ENCODE data around the gene UGT2B7.
"Not testable (repeated sequence)": the region's sequence is repeated elsewhere in the genome, so short reads cannot be mapped to it uniquely, and the experiment has no call there.

The UGT2B7 gene

DNA sequence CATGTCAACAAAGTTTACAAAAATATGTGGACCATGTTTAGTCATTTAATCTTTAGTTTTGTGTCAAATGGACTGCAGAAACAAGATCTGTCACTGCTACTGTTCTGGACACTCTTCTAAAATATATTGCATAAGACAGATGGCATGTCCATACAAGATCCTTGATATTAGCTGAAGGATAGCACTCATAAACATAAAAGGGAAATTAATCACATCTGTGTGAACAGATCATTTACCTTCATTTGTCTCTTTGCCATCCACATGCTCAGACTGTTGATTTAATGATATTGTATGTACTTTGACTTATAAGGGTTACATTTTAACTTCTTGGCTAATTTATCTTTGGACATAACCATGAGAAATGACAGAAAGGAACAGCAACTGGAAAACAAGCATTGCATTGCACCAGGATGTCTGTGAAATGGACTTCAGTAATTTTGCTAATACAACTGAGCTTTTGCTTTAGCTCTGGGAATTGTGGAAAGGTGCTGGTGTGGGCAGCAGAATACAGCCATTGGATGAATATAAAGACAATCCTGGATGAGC lies at the start of gene UGT2B7:
Gene UGT2B7, plus strand, starts transcription at position 364 of the 546 bp plus-strand sequence. Its CDS starts 47 bp downstream, at position 411.
- DNase-seq, result no peak

DNA sequence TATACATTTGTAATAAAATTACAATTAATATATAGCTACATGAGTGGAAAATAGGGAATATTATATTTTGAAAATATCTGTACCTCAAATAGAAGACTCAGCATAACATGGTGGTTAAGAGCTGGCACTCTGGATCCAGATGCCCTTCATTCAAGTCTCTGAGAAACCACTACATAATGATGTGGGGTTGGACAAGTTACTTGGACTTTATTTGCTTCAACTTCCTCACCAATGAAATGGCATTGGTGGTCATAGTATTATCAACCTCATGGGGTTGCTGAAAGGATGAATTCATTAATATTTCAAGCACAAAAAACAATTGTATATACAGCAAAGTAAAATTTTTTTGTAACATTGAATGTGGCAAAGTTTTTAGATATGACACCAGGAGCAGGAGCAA lies 46.4 kb upstream of the UGT2B7 start:
- DNase-seq, result no peak

DNA sequence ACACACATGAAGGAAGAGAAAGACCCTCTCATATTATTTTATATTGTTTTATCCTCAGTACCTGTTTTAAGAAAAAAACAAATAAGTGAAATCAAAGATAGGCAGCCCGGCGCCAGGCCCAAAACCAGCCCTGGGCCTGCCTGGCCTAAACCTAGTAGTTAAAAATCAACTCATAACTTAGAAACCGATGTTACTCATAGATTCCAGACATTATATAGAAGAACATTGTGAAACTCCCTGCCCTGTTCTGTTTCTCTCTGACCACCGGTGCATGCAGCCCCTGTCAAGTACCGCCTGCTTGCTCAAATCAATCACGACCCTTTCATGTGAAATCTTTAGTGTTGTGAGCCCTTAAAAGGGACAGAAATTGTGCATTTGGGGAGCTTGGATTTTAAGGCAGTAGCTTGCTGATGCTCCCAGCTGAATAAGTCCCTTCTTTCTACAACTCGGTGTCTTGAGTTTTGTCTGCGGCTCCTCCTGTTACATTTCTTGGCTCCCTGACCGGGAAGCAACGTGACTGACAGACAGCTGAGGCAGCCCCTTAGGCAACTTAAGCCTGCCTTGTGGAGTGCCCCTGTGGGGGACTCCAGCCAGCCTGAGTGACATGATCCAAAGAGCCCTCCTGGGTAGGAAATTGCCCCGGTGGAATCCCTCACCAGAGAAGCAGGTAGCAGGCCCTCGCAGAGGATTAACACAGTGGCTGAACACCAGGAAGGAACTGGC lies 45.3 kb upstream of the UGT2B7 start:
- DNase-seq, result not testable (repeated sequence)

DNA sequence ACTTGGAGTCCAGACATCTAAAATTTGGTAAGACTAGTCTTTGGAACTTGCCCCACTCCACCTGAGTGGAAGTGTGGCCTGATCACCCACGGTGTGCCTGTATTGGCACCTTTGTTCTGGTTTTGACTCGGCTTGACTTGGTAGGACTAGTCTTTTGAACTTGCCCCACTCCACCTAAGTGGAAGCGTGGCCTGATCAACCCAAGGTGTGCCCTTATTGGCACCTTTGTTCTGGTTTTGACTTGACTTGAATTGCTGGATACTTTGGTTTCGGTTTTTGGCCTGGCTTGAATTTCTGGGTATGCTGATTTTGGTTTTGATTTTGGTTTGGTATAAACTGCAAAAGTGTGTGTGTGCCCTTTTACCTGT lies 44.7 kb upstream of the UGT2B7 start:
- DNase-seq, result no peak

DNA sequence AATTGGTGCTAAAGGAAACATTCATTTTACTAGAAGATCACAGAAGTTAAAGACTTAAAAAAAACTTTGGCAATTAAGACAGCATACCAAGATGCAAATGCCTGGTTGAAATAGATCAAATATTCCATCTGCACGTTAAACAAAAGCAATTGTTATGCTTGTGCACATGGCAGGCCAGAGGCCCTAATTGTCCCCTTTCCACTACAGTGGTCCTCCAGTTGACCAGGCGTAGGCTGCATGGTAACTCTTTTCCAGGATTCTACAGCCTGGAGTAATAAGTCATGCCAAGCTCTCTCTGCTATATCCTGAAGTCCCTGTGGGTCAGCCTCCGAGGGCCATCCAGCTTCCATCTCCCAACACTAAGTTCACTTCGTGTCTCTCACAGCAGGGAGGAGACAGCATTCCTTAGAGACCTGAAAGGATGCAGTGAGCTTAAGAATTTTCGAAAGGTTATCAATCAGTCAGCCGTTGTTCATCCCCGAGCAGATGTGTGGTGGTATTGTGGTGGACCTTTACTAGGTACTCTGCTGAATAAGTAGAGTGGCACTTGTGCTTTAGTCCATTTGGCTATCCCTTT lies 42.9 kb upstream of the UGT2B7 start:
- not testable (repeated sequence) for DNase-seq

DNA sequence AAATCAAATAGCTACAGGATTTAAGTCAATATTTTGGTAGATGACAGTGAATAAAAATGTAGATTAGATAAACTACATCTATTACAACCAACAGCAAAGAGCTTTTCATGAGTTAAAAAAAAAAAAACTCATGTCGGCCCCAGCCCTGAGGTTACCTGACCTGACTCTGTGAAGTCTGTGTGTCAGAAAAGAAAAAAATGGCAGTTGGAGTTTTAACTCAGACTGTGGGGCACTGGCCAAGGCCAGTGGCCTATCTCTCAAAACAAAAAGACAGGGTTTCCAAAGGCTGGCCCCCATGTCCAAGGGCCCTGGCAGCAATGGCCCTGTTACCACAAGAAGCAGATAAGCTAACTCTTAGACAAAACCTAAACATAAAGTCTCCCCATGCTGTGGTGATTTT lies 42.2 kb upstream of the UGT2B7 start:
- not testable (repeated sequence) for DNase-seq

DNA sequence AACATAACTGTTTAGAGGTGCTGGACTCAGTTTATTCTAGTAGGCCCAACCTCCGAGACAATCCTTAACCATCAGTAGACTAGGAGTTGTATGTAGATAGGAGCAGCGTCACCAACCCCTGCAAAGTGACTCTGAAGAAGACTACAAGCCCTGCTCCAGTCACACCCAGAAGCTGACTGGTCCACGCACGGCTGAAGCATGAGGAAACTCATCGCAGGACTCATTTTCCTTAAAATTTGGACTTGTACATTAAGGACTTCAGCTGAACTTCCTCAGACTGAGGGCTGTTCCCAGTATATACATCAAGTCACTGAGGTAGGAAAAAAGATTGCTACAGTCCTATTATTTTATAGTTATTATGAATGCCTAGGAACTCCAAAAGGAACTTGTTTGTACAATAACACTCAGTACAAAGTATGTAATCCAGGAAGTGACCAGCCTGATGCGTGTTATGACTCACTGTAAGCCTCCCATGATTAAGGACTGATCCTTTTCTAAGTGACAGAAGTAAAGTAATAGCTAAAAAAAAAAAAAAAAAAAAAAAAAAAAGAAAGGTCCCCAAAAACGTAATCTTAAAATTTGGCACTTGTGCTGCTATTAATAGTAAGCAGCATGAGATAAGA lies 41.6 kb upstream of the UGT2B7 start:
- DNase-seq, result no peak

DNA sequence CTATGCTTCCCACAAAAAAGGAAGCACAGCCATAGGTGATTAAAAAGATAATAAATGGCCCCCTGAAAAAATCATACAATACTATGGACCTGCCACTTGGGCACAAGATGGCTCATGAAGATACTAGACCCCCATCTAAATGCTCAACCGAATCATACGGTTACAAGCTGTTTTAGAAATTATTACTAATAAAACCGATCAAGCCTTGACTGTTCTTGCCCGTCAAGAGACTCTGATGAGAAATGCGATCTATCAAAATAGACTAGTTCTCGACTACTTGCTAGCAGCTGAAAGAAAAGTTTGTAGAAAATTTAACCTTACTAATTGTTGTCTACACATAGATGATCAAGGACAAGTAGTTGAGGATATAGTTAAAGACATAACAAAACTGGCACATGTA lies 40.1 kb upstream of the UGT2B7 start:
- DNase-seq, result no peak

DNA sequence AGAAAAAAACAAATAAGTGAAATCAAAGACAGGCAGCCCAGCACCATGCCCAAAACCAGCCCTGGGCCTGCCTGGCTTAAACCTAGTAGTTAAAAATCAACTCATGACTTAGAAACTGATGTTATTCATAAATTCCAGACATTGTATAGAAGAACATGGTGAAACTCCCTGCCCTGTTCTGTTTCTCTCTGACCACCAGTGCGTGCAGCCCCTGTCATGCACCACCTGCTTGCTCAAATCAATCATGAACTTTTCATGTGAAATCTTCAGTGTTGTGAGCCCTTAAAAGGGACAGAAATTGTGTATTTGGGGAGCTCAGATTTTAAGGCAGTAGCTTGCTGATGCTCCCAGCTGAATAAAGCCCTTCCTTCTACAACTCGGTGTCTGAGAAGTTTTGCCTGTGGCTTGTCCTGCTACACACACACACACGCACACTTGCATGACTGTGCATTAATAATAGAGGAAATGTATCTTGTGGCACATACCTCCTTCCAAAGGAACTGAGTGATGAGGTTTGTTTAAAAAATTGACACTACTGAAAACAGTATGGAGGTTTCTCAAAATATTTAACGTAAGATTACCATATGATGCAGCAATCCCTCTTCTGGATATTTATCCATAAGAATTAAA lies 39.2 kb upstream of the UGT2B7 start:
- no peak for DNase-seq

DNA sequence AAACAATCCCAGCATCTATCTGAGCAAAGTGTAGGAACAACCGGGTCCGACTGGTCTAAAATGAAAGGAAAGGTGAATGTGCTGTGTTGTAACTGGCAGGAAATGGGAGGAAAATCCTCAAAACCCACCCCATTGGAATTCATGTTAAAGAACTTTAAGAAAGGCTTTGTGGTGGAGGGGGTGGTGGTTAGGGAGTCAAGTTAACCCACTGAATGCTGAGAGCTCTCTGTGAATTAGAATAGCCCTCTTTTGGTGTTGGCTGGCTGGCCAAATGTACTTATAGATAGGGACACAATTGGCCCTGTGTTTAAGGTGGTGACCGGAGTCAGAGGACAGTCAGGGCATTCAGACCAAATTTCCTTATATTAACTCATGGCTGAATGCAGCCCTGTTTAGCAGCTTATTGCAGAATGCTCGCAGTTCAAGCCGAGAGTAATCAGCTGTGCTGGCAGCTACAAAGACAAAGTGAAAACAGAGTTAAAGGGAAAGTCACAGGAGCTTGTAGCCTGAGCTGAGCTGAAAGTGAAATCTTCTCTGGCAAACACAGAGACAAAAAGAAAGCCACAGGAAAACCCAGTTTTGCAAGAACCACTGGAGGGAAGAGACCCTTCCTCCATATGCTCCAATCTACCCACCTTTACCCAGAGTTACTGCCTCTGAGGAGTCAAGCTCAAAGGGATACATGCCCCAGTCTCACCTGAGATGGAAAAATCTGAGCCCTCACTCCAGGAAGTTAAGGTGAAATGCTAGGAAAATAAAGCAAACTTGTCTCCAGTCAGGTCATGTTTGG lies 38.5 kb upstream of the UGT2B7 start:
- DNase-seq, result no peak

DNA sequence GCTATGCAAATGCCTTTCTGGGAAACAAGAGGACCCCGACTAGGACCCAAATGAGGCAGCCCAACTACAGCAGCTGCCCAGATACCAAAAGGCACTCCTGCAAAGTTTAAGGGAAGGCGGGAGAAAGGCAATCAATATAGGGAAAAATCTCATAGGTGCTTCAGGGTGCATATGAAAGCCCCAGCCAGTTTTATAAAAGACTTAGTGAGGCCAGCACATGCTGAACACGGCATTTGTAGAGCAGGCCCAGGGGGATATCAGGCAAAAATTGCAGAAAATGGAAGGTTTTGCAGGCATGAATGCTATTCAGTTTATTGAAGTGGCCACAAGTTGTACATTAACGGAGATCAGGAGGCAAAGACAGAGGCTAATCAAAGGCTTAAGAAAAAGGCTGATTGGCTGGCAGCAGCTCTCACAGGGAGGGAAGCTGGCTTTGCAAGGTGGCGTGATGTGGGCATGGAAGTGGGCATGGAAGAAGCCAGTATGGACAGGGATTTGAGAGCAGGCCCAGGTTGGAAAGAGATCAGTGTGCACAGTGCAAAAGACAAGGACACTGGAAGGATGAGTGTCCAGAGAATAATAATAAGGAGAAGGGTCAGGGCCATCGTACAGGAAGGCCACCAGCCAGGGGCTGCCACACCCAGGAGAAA lies 37.7 kb upstream of the UGT2B7 start:
- DNase-seq, result no peak

DNA sequence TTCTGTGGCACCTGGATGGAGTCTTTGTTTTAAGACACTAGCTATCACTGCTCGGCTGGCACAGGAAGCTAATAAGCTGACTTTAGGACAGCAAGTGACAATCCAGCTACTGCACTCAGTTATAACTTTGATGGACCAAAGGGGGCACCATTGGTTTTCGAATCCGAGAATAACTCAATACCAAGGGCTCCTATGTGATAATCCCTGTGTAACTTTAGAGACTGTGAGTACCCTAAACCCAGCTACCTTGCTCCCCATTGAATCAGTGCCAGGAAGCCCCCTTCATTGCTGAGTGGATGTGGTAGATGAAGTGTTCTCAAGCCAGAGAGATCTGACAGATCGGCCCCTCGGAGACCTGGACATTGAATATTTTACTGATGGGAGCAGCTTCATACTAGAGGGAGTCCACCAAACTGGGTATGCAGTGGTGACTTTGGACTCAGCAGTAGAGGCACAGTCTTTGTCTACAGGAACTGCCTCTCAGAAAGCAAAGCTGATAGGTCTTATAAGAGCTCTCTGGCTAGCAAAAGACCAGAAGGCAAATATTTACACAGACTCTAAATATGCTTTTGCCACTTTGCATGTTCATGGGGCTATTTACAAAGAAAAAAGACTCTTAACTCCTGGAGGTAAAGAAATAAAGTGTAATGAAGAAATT lies 35.5 kb upstream of the UGT2B7 start:
- no peak for DNase-seq

DNA sequence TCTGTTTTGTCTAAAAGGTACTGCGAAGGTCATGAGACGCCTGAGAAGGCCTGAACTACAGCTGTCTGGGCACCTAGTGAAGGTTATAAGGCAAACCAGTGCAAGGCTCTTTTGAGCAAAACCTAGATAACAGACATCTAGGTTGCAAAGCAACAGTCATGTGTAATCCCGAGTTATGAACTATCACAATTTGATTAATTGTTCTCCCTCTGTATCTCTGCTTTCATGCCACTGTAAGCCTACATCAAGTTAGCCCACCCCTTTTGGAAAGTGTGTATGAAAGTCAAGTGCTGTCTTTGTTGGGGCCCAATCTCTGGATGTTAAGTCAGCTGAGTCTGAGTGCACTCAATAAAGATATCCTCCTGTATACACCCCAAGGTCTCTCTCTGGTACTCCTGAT lies 31.9 kb upstream of the UGT2B7 start:
- DNase-seq, result no peak

DNA sequence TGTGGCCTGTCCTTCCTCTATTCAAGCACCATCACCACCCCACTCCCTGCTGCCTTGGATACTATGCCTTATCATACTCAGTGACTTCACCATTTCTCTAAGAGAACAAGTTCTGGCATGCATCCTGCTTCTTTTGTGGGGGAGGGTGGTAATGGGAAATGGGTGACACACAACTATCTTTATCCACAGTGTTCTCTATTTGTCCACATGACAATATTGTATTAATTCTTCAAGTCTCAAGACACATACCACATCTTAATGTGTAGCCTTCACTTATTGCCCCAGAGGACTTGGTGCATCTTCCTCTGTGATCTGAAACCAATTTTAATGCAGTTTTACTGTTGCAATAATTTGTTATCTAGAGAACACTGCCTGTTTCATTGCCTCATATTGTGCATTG lies 29.3 kb upstream of the UGT2B7 start:
- DNase-seq, result no peak

DNA sequence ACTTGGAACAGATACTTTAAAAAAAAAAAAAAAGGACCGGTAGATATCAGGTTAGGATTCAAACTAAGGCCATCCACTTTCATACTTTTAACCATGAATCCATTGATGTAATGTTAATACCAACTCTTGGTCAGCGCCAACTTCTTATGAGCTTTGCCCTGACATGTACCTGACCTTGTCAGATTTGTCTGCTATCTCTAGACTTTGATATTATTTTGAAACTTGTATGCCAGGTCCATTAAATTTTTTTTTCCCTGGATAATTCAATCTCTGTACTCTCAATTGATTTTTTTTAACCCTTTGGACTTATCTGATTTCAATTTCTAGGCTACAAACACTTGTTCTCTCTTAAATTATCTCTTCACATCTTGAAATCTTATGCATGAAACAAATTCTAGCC lies 27.2 kb upstream of the UGT2B7 start:
- DNase-seq, result no peak

DNA sequence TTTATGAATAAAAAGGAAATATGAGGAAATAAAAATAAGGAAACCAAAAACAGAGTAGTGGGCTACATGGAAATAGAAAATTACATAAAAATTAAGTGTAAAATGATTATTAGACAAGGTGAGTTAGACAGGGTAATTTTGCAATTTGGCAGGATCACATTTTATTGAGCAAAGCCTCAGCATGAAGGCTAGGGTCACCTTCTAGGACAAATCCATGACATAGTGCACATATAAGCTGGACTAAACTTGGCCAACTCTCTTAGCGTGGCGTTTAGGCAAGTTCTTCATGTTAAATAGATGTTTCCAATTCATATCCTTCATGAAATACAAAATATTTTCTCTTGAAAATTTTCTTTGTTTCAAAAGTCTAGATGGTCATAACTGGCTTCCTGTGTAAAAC lies 25.7 kb upstream of the UGT2B7 start:
- DNase-seq, result no peak

DNA sequence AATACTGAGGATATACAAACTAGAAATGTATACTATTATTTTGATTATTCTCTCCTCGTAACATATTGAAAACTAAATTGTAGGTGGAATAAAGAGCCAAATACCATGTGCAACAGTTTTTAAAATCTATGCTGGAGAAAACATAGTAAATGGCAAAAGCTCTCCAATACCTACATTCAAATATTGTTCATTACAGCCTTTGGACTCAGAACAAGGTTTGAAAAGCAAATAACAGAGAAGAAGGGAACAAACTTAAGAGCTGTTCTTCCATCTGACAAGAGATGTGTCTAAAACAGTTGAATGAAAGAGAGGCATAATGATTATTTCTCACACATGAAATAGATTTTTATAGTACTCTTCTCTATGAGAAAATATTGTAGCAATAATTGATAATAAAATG lies 25.0 kb upstream of the UGT2B7 start:
- no peak for DNase-seq

DNA sequence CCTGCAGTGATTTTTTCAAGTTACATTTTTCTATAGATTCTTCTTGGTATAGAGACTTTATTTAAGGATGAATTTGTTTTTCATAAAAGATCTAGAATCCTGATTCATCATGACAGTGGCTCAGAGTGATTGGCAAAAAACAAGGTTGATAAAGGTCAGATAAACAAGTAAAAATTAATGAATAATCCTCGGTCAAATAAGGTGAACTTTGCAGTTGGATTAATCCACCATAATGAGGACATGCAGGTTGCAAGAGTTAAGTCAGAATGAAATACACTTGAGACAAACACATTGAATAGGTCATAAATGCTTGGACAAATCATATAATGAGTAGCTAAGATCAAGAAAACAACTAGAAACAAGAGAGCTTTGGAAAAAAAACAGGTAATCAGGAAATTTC lies 22.9 kb upstream of the UGT2B7 start:
- no peak for DNase-seq

DNA sequence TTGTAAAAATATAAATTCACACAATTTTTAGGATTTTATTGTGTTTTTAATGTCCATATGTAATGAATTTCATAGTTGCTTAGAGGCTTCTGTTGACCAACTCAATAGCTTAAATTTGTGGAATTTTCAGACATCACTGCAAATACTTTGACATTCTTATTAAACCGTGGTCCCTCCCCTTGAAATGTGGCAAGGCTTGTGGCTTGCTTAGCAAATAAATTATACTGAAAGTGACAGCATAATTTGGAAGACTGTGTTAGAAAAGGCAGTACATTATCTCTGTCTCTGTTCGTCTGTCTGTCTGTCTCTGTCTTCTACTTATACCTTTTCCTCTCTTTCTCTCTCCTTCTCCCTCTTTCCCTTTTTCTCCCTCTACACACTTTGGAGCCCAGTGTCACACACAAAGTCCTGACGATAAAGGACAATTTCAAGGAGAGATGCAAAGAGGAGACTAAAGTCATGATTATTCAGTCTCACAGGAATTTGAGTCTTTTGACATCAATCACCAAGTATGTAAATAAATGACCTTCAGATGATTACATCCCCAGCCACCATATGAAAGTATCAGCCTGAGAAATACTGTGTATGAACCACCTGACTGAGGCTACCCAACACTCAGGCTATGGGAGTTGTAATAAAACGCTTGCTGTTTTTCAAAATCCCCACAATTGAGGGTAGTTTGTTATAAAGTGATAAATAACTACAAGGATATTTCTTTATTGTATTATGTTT lies 21.0 kb upstream of the UGT2B7 start:
- DNase-seq, result no peak

DNA sequence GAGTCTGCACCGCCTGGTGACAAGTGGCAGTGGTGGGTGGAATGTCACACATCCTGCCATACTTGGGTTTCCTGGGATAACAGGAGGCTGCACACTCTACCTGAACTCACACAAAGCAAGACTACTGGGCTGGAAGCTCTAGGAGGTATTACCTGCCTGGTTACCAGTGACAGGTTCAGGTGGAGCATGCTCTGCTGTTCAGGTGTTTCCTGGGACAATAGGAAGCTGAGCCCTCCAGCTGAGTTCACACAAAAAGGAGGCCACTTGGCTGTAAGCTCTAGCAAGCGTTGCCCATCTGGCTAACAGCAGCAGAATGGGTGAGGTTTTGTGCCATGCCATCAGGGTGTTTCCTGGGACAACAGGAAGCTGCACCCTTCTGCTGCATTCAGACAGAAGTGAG lies 17.4 kb upstream of the UGT2B7 start:
- DNase-seq, result no peak

DNA sequence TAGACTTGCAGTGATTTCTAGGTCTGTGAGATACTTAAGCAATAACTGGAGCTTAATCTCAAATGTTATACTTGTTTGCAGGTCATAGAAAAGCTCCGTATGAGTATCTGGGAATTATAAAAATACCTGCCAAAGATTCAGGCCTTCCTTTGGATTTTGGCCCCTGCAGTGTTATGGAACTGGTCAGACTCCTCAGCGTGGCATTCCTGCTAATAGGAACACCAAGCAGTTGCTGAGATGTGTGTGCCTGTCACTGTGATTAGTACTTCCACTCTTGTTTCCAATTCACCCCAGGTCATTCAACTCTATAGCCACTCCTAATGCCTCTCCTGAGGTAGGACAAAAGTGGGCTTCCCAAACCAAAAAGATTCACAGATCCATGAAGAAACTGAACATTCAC lies 7.8 kb upstream of the UGT2B7 start:
- no peak for DNase-seq

Measured in NCI-H1048 (cell line).